Heart right ventricle (tissue), 16 donors: ENCODE results near the gene UBA3. TPM values are rescaled to one million over a fixed set of nuclear protein-coding genes. Genes with fewer than 3 reads are reported as not detected.
A peak's percentile ranks its signal among the peaks of the same experiment; 100 is the strongest.

Experiments
- ATAC-seq, 8 donors: fragments of 200-7000 bp; cut with Tn5 transposase; one replicate each; pipeline ENCODE4 v1.9.1; 2020; ENCODE audit warnings: mild to moderate bottlenecking in 8 of 8, moderate library complexity in 8 of 8, moderate number of reproducible peaks in 1 of 8
- DNase-seq, 2 donors: peaks; one replicate each; pipeline ENCODE4 v3.0.0-alpha.2; 2020
- H3K27ac ChIP-seq, 10 donors: fragments of 200-600 bp; sonication (generic) in 2 of 10; one replicate each; pipeline versions ENCODE4 v1.5.0 to v1.8.0; 2020 to 2022; ENCODE audit warnings: mild to moderate bottlenecking in 3 of 10
- H3K27me3 ChIP-seq, 7 donors: fragments of 200-600 bp; one replicate each; pipeline ENCODE4 v1.8.0; 2021 to 2022; ENCODE audit warnings: mild to moderate bottlenecking in 2 of 7
- H3K36me3 ChIP-seq, 9 donors: fragments of 200-600 bp; sonication (generic) in 1 of 9; one replicate each; pipeline versions ENCODE4 v1.5.0 to v1.8.0; 2020 to 2022; ENCODE audit warnings: mild to moderate bottlenecking in 2 of 9
- H3K4me1 ChIP-seq, 9 donors: fragments of 200-600 bp; sonication (generic) in 1 of 9; one replicate each; pipeline versions ENCODE4 v1.5.0 to v1.8.0; 2020 to 2022; ENCODE audit warnings: mild to moderate bottlenecking in 4 of 9
- H3K4me3 ChIP-seq, 10 donors: fragments of 200-600 bp; sonication (generic) in 2 of 10; one replicate each; pipeline versions ENCODE4 v1.5.0 to v1.8.0; 2020 to 2022; ENCODE audit warnings: mild to moderate bottlenecking in 7 of 10, moderate library complexity in 2 of 10
- H3K9me3 ChIP-seq, 11 donors: fragments of 200-600 bp in 10 of 11; sonication (generic) in 2 of 11; one replicate each; pipeline versions ENCODE4 v1.5.0 to v1.8.0; 2013 to 2022; ENCODE audit warnings: mild to moderate bottlenecking in 2 of 11, control low read depth in 1 of 11, moderate library complexity in 1 of 11
- WGBS, 2 donors: extraction: QIAGEN DNeasy Blood & Tissue Kit; methylation state at CpG; one replicate each; pipeline ENCODE4 v1.1.7; 2013; ENCODE audit warnings: inconsistent platforms in 1 of 2; 5-methylcytosine and 5-hydroxymethylcytosine counted together
- intact Hi-C, 10 donors: fragments of 100-400 bp; cut with DNase I; formaldehyde crosslinking; loops; one replicate each; pipeline versions ENCODE4 v1.11.1 to v1.14.2; 2022
- polyA plus RNA-seq, 2 donors: library from polyadenylated mRNA; stranded (reverse); fragments of 200-250 nt; gene quantifications; one replicate each; pipeline ENCODE4 v1.2.3, GENCODE V29; 2013
- total RNA-seq, 10 donors: library from RNA; stranded (reverse); fragmentation: NEBNext Ultra II Directional in 3 of 10; extraction: Animal tissue kit (Norgen Biotek cat#: 25700) in 3 of 10; gene quantifications; one replicate each; pipeline versions ENCODE4 v1.2.1 to v1.2.4, GENCODE V29; 2021 to 2023
- TF ChIP-seq, protein P1 (sequence below), 9 donors: fragments of 200-600 bp; sonication (generic) in 2 of 9; IDR thresholded peaks; one replicate each; pipeline versions ENCODE4 v1.5.0 to v1.8.0; 2021 to 2022; ENCODE audit warnings: antibody characterized with exemption in 9 of 9, mild to moderate bottlenecking in 5 of 9, moderate library complexity in 1 of 9
- donor health status: Arrhythmogenic right ventricular cardiomyopathy.
- donor health status: ischemic (EF 13 %, LVEDD 7.1; RV severe dilation, severe dysfunction).
- donor health status: healthy with polysubstance abuse.
- donor health status: DM: no; HTN: yes; CAD: no.
- donor health status: DM: no; HTN: no; CAD: no.
- donor health status: ischemic (EF 25% LVEDD 6.9; RV normal size, moderate dysfunction).
- donor health status: ischemic (EF 25% LVEDD 5.7; RV mildly dilated, moderate dysfunction).
- donor health status: healthy.
- donor health status: DM: yes; HTN: yes; CAD: no.
- donor health status: Ischemic cardiomyopathy.
- donor health status: ischemic (EF 35%, LVEDD 5.7; RV mildly dilated, moderate dysfunction).
- donor health status: nonischemic (EF 11% LVEDD 7.7; RV severe dilation, severe dysfunction).
- donor health status: DM: yes; HTN: yes; CAD: no.
- donor health status: PGD.
- donor health status: ischemic (EF 29% LVEDD 5.4; RV normal size, mild dysfunction).
- donor health status: nonischemic (EF 23%, LVEDD 6.1; RV moderate dilation, normal function).

UBA3 gene
- total and polyA plus RNA-seq, 12 donors, result 36.7 to 119 (median 86.5) TPM

DNA sequence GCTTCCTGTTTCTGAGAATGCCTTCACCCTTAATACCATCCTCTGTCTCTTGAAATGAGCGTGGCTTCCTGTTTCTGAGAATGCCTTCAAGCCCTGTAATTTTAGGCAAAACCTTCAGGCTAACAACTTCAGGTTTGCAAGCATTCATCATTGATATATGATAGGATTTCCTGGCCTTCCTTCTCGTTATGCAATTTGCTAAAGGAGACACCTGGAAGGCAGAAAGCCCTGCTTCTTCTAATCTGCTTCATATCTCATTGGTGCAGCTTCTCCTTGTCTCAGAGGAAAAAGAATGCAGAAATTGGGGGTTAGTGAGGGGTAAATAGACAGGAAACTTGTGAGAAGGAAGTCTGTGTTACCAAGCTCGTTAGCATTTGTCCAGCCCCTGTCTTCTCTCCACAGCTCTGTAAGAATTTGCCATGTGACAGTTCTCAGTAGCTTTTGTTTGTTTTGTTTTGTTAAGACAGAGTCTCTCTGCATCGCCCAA is 11.9 kb upstream of the UBA3 start:
- peaks cover 16 to 100% (median 95%) of the 10 kb centered on the region in 9 donors for H3K4me1 ChIP-seq
- no peaks in the 10 kb centered on the region for H3K27me3 ChIP-seq
- peak overlapping the region in 2 of 10 donors; percentile 6 to 20 for H3K4me3 ChIP-seq
- DNase-seq, result no peak
- intact Hi-C loops, result no loop called here
- H3K27ac ChIP-seq, result peak overlapping the region in 9 of 10 donors; percentile 50 to 96 (median 60)
- 23% methylated on average over 4 of the region's 4 CpGs for WGBS, 2 donors
- H3K9me3 ChIP-seq, result no peaks in the 10 kb centered on the region
- TF ChIP-seq, protein P1, sequence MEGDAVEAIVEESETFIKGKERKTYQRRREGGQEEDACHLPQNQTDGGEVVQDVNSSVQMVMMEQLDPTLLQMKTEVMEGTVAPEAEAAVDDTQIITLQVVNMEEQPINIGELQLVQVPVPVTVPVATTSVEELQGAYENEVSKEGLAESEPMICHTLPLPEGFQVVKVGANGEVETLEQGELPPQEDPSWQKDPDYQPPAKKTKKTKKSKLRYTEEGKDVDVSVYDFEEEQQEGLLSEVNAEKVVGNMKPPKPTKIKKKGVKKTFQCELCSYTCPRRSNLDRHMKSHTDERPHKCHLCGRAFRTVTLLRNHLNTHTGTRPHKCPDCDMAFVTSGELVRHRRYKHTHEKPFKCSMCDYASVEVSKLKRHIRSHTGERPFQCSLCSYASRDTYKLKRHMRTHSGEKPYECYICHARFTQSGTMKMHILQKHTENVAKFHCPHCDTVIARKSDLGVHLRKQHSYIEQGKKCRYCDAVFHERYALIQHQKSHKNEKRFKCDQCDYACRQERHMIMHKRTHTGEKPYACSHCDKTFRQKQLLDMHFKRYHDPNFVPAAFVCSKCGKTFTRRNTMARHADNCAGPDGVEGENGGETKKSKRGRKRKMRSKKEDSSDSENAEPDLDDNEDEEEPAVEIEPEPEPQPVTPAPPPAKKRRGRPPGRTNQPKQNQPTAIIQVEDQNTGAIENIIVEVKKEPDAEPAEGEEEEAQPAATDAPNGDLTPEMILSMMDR (IDR thresholded peaks at IDR 0.05), result no peak
- H3K36me3 ChIP-seq, result peaks cover 0 to 44% (median 0%) of the 10 kb centered on the region in 9 donors
- ATAC-seq, result peak in 3 of 8 donors; percentile 17 to 45 (median 40)

DNA sequence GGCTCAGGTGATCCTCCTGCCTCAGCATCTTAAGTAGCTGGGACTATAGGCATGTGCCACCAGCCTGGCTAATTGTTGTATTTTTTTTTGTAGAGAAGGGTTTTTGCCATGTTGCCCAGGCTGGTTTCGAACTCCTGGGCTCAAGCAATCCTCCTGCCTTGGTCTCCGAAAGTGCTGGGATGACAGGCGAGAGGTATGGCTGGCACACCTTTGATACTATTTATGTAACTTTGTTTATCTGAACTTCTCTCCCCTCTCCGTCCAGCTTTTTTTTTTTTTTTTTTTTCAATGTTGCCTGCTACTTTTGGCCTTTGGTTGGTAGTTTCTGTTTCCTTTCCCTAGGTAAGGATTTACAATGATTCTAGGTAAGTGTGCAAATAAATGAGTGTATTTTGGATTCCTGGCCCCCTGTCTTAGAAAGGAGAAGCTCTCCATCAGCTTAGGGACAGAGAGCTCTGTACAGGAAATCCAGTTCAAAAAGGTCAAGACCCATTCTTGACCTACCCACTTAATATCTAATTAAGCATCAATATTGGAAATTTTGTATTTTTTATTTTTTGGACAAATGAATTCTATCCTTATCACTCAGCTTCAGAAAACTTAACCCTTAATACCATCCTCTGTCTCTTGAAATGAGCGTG is 11.3 kb upstream of the UBA3 start:
- H3K27me3 ChIP-seq, result no peaks in the 10 kb centered on the region
- H3K9me3 ChIP-seq, result no peaks in the 10 kb centered on the region
- intact Hi-C loops, result no loop called here
- H3K4me1 ChIP-seq, result peaks cover 18 to 100% (median 96%) of the 10 kb centered on the region in 9 donors
- H3K27ac ChIP-seq, result peak overlapping the region in 8 of 10 donors; percentile 50 to 96 (median 60)
- ATAC-seq, result no peak
- peaks cover 0 to 39% (median 0%) of the 10 kb centered on the region in 9 donors for H3K36me3 ChIP-seq
- TF ChIP-seq, protein P1 (IDR thresholded peaks at IDR 0.05), result no peak
- DNase-seq, result no peak
- 50 to 61% methylated on average over 5 of the region's 5 CpGs for WGBS, 2 donors
- peak overlapping the region in 2 of 10 donors; percentile 6 to 9 for H3K4me3 ChIP-seq

DNA sequence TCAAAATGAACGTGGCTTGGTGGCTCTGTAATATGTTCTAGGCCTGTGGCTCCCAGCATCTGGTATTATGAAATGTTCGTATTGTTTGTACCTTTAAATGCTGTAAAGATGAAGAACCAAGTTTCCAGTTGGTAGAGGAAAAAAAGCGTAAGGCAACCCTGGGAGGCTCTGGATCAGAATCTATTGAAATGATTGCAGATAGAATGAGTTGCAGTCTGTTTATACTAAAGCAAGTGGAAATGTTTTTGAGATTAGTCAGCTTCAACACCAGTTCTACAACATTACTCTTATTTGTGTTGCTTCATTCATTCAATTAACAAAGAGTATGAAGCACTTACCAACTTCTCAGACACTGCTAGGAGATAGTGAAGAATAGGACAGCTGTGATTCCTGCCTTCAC is 9.9 kb upstream of the UBA3 start:
- DNase-seq, result no peak
- H3K27ac ChIP-seq, result peak overlapping the region in 4 of 10 donors; percentile 13 to 96 (median 66)
- TF ChIP-seq, protein P1 (IDR thresholded peaks at IDR 0.05), result no peak

DNA sequence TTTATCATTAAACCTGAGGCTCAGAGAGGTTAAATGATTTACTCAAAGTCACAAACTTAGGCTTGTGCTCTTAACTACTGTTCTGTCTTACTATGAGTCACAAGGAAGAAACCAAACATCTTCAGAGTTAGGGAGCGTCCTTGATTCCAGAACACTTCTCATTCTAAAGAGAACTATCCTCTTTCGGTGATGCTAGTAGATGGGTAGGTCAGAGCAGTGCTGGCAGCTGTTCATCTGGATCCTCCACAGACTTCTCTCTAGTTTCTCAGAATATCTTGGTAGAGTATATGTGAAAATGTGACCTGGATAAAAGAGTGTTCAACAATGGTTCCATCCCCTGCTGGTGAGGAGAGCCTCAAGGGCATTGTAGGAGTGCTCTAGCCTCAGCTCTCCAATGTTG is 7.9 kb upstream of the UBA3 start:
- DNase-seq, result no peak
- H3K27ac ChIP-seq, result peak overlapping the region in 9 of 10 donors; percentile 37 to 97 (median 96)
- intact Hi-C loops, result no loop called here
- TF ChIP-seq, protein P1 (IDR thresholded peaks at IDR 0.05), result no peak
- H3K4me3 ChIP-seq, result peak overlapping the region in 7 of 10 donors; percentile 3 to 94 (median 91)
- peaks cover 16 to 90% (median 87%) of the 10 kb centered on the region in 9 donors for H3K4me1 ChIP-seq
- no peak for ATAC-seq
- no peaks in the 10 kb centered on the region for H3K27me3 ChIP-seq
- H3K9me3 ChIP-seq, result no peaks in the 10 kb centered on the region
- peaks cover 0 to 15% (median 0%) of the 10 kb centered on the region in 9 donors for H3K36me3 ChIP-seq
- 38 to 51% methylated on average over 2 of the region's 2 CpGs for WGBS, 2 donors

More for the DNA sequence above, 9.9 kb upstream of the UBA3 start:
- Histone ChIP-seq H3K4me3 (no peak overlapping the region), H3K9me3 (no peaks in the 10 kb centered on the region), H3K4me1 (peaks cover 18 to 94% (median 90%) of the 10 kb centered on the region in 9 donors), H3K36me3 (peaks cover 0 to 31% (median 0%) of the 10 kb centered on the region in 9 donors), H3K27me3 (no peaks in the 10 kb centered on the region)
- intact Hi-C loops, result no loop called here
- 59 to 61% methylated on average over 3 of the region's 3 CpGs for WGBS, 2 donors
- ATAC-seq, result no peak
